SW 1271 (cell line): Measurements from ENCODE around the gene ZNF148.
"Not testable (repeated sequence)": the region's sequence is repeated elsewhere in the genome, so short reads cannot be mapped to it uniquely, and the experiment has no call there.

Experiments used
- DNase-seq, 2 experiments: peaks; one replicate each; lab custom pipeline; 2025; lab: John Stamatoyannopoulos, UW

Gene ZNF148

GRCh38 chr3:125375950-125376679 lies 990 bp upstream of the ZNF148 start:
- no peak for DNase-seq

- DNase-seq: peak in 1 of 2 experiments; percentile 42
Observed at GRCh38 chr3:125374501-125374995, 577 bp downstream of the ZNF148 start.

DNA sequence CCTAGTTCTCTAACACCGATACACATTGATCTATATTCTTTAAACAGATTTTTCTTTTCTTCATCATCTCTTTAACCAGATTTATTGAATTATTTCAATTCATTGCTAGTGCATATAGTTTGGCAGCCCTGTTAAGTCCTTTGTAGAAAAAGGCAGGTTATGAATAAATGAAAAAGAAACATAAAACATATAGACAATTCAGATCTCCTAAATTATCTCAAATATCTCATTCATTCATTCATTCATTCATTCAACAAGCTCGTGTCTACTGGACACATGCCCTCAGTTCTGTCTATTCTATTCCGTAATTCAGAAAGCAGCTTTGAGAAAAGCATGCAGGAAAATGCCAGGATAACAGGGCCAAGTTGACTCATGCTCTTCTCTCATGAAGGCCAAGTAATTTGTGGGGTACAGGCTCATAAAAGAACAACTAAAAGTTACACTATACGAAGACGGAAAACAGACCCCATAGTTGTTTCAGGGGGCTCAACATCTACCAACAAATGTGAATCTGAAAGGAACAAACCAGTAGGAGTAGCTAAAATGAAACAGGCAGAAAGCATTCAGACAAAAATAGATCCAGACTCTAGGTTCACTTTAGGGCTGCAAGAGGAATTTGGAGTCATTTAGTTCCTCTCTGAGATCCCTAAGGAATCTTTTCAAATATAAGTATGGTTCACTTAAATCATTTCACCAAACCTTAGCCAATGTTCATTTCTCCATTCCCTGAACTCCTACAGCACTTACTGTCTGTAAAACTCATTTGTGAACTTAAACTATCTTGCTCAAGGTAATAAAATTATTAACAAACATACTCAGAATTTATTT lies 7.5 kb downstream of the ZNF148 start:
- no peak for DNase-seq

DNA sequence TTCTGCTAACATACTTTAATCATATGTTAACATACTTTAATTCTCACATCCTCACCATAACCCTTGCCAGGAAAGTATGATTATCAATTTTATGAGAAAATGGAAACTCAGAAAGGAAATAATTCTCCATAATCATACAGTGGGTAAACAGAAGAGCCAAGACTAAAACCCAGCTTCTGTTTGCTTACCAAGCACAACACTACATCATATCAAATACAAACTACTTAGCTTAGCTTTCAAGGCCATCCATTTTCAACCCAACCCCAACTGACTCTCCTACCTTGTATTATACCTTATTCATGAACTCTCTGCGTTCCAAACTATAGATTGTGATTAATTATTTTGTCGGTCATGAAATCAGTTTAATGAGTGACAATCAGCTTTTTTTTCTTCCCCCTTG lies 9.0 kb downstream of the ZNF148 start:
- DNase-seq: no peak

GRCh38 chr3:125359700-125360099 lies 15.4 kb downstream of the ZNF148 start:
- no peak for DNase-seq

DNA sequence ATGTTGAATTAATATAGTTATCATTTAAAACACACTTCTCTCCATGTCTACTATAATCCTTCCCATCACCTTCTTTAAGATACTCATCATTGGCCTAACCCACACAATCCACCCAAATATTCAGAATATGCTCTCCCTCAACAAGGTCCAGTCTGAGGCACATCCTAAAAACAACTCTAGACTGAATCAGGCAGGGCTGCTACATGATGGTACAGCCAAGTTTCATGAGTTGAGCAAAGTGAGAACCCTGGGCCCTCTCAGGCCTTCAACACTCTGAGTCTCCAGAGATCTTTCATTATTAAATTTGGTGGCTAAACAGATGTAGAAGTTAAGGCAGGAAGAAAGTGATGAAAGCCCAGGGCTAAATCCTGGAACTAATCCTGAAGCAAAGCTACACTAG lies 16.2 kb downstream of the ZNF148 start:
- DNase-seq: no peak

DNA sequence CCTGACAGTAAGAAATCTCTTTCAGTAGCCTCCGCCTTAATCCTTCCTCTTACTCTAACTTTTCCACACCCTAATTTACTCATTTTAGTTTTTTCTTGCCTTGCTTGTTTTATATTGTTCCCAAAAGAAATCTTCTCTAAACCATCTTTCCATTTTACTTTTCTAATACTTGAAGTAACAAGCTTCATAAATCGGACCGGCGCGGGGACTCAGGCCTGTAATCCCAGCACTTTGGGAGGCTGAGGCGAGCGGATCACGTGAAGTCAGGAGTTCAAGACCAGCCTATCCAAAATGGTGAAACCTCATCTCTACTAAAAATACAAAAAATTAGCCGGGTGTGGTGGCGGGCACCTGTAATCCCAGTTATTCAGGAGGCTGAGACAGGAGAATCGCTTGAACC lies 17.3 kb downstream of the ZNF148 start:
- DNase-seq: no peak

GRCh38 chr3:125357032-125357658 lies 18.0 kb downstream of the ZNF148 start:
- no peak for DNase-seq

- no peak for DNase-seq
Observed at GRCh38 chr3:125356140-125357026, 18.7 kb downstream of the ZNF148 start.

GRCh38 chr3:125353659-125354058 lies 21.5 kb downstream of the ZNF148 start:
- DNase-seq: no peak

DNA sequence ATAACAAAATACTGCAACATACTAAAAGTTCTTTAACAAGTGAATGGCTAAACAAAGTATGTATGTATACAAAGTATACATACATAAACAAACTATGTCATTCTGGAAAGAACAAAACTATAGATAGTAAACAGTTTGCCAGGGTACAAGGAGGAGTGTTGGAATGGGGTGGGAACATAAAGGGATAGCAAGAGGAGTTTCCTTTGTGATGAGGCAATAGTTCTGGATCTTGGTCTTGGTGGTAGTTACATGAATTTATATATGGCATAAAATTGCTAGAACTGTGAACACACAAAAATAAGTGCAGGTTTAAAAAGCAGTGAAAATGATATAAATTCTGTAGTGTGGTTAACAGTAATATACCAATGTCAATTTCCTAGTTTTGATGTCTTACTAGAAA lies 22.0 kb downstream of the ZNF148 start:
- no peak for DNase-seq

DNA sequence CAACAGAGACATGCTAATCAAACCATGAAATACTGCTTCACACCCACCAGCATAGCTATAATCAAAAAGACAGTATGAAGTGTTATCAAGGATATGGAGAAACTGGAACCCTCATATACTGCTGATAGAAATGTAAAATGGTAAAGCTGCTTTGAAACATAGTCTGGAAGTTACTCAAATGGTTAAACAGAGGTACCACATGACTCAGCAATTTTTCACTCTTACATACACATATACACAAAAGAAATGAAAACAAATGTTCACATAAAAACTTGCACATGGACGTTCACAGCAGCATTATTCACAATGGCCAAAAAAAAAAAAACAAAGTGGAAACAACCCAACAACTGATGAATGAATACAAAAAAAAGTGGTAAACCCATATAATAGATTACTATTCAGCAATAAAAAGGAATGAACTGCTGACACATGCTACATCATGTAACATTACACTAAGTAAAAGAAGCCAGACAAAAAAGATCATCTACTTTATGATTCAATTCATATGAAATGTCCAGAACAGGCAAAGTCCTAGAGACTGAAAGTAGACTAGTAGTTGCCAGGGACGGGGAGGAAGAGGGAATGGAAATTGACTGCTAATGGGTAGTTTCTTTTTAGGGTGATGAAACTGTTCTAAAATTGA lies 23.2 kb downstream of the ZNF148 start:
- no peak for DNase-seq

DNA sequence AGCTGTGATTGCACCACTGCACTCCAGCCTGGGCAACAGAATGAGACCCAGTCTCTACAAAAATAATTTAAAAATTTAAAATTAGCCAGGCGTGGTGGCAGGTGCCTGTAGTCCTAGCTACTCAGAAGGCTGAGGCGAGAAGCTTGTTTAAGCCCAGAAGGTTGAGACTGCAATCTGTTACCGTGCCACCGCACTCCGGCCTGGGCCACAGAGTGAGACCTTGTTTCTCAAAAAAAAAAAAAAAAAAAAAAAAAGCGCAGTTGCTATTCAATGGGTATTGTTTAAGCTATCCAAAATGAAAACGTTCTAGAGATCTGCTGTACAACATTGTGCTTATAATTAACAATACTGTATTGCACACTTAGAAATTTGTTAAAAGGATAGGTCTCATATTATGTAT lies 24.0 kb downstream of the ZNF148 start:
- no peak for DNase-seq

GRCh38 chr3:125350597-125350996 lies 24.5 kb downstream of the ZNF148 start:
- DNase-seq: no peak

DNA sequence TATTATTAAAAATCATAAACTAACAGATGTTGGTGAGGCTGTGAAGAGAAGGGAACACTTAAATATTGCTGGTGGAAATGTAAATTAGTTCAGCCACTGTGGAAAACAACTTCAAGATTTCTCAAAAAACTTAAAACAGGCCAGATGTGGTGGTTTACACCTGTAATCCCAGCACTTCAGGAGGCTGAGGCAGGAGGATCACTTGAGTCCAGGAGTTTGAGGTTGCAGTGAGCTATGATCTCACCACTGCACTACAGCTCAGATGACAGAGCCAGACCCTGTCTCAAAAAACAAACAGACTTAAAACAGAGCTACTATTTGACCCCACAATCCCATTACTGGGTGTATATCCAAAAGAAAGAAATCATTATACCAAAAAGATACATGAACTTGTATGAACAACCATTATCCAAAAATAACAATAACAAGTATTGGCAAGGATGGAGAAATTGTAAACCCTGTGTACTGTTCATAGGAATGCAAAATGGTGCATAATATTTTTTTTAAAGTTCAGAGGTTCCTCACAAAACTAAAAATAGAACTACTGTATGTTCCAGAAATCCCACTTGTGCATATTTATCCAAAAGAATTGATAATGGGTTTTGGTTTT lies 25.5 kb downstream of the ZNF148 start:
- no peak for DNase-seq

DNA sequence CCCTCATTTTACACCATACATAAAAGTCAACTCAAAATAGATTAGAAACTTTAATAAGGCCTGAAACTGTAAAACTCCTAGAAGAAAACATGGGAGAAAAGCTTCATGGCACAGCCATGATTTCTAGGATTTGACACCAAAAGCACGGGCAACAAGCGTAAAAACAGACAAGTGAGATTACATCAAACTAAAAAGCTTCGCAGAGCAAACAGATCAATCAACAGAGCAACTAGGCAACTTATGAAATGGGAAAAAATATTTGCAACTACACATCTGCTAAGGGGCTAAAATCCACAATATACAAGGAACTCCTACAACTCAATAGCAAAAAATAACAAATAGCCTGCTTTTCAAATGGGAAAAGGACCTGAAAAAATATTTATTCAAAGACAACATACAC lies 26.1 kb downstream of the ZNF148 start:
- no peak for DNase-seq

DNA sequence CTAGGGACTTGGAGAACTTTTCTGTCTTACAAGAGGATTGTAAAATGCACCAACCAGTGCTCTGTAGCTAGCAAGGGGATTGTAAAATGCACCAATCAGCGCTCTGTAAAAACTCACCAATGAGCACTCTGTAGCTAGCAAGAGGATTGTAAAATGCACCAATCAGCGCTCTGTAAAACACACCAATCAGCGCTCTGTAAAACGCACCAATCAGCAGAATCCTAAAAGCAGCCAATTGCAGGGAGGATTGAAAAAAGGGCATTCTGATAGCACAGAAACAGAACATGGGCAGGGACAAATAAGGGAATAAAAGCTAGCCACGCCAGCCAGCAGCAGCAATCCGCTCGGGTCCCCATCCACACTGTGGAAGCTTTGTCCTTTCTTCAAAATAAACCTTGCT lies 31.8 kb downstream of the ZNF148 start:
- not testable (repeated sequence) for DNase-seq

GRCh38 chr3:125340121-125340520 lies 35.0 kb downstream of the ZNF148 start:
- no peak for DNase-seq

DNA sequence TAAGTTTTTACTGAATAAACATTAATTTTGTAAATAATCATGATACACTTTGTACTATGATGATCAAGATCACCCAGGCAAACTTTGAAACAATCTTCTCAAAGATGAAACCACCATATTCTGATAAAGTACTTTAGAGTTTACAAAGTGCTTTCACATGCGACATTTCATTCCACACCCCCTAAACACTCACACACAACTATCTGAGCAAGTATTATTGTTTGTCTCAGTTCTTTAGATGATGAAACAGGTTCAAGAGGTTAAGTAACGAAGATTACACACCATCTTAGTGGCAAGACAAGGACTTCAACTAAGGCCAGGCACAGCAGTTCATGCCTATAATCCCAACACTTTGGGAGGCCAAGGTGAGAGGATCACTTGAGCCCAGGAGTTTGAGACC lies 37.6 kb downstream of the ZNF148 start:
- no peak for DNase-seq

GRCh38 chr3:125334675-125335560 lies 40.2 kb downstream of the ZNF148 start:
- DNase-seq: no peak
